Gastroesophageal sphincter (tissue), 4 donors: ENCODE results near the gene GRIN1. TPM values are rescaled to one million over a fixed set of nuclear protein-coding genes. Genes with fewer than 3 reads are reported as not detected.

Experiments
- ATAC-seq: fragments of 150-250 bp; one replicate; pipeline ENCODE4 v1.9.1; 2016; ENCODE audit warnings: mild to moderate bottlenecking, moderate library complexity
- H3K27ac ChIP-seq, 4 donors: fragments of 200-600 bp; sonication (generic) in 3 of 4; 1 replicate in 3 of 4; 2 replicates in 1 of 4; pipeline ENCODE4 v1.5.1; 2016 to 2019
- H3K27me3 ChIP-seq: fragments of 200-600 bp; sonication (generic); one replicate; pipeline ENCODE4 v1.5.1; 2019
- H3K36me3 ChIP-seq, 2 donors: fragments of 200-600 bp; sonication (generic); one replicate each; pipeline ENCODE4 v1.5.1; 2019; ENCODE audit warnings: control low read depth in 1 of 2
- H3K4me1 ChIP-seq, 3 donors: fragments of 200-600 bp; sonication (generic); 1 replicate in 2 of 3; 2 replicates in 1 of 3; pipeline ENCODE4 v1.5.1; 2016 to 2019; ENCODE audit warnings: control low read depth in 2 of 3
- H3K4me3 ChIP-seq, 2 donors: fragments of 200-600 bp; sonication (generic); one replicate each; pipeline ENCODE4 v1.5.1; 2019; ENCODE audit warnings: mild to moderate bottlenecking in 1 of 2, moderate library complexity in 1 of 2
- H3K9me3 ChIP-seq, 3 donors: fragments of 200-600 bp; sonication (generic); one replicate each; pipeline ENCODE4 v1.5.1; 2017 to 2019; ENCODE audit warnings: control low read depth in 2 of 3
- CTCF ChIP-seq, 4 experiments: fragments of 200-600 bp in 2 of 4; fragments of 450-650 bp in 2 of 4; sonication (generic) in 1 of 4; IDR thresholded peaks; one replicate each; pipeline ENCODE4 v1.5.1; 2017 to 2019; ENCODE audit warnings: antibody characterized with exemption in 4 of 4, mild to moderate bottlenecking in 2 of 4, moderate library complexity in 2 of 4
- EP300 ChIP-seq: sonication (generic); formaldehyde crosslinking; IDR thresholded peaks from one replicate; pipeline ENCODE4 v1.6.1; 2017; ENCODE audit warnings: antibody characterized with exemption, mild to moderate bottlenecking
- POLR2A ChIP-seq, 2 donors: fragments of 450-650 bp; IDR thresholded peaks; one replicate each; pipeline ENCODE4 v1.6.1; 2017; ENCODE audit warnings: antibody characterized with exemption in 2 of 2, mild to moderate bottlenecking in 2 of 2, moderate library complexity in 1 of 2
- POLR2AphosphoS5 ChIP-seq: sonication (generic); formaldehyde crosslinking; IDR thresholded peaks from one replicate; pipeline ENCODE4 v1.6.1; 2017; ENCODE audit warnings: antibody characterized with exemption
- WGBS, 2 donors: methylation state at CpG; one replicate each; pipeline ENCODE4 v1.1.5; 2018; ENCODE audit warnings: low coverage in 1 of 2; 5-methylcytosine and 5-hydroxymethylcytosine counted together
- total RNA-seq, 4 donors: library from RNA; depleted of rRNA; stranded (reverse); fragments of >200 nt; gene quantifications; one replicate each; pipeline ENCODE4 v1.1.0, GENCODE V29; 2016

Gene GRIN1
- total RNA-seq, 4 donors from 2014 or later = 0.08 to 0.13 TPM; not detected in 2

- WGBS, 2 donors = 81% methylated on average over 6 of the region's 19 CpGs; no CpG with 5 or more reads in 1 of the 2 donors
- Histone ChIP-seq H3K27me3 (peaks cover 5% of the 10 kb centered on the region), H3K4me3 (no peak overlapping the region), H3K36me3 (peaks cover 0 to 74% of the 10 kb centered on the region in 2 donors), H3K9me3 (no peaks in the 10 kb centered on the region), H3K27ac (no peak overlapping the region), H3K4me1 (peaks cover 0 to 7% (median 0%) of the 10 kb centered on the region in 3 donors)
- no peak for ATAC-seq
- TF ChIP-seq EP300 (no peak), POLR2AphosphoS5 (no peak)
Observed at GRCh38 chr9:137178939-137179630, 40.1 kb downstream of the GRIN1 start.

- no CpG with 5 or more reads among the region's 17 CpGs for WGBS, 2 donors
- Histone ChIP-seq H3K36me3 (peaks cover 0 to 81% of the 10 kb centered on the region in 2 donors), H3K9me3 (no peaks in the 10 kb centered on the region), H3K4me1 (peaks cover 0 to 8% (median 0%) of the 10 kb centered on the region in 3 donors), H3K27ac (no peak overlapping the region), H3K27me3 (no peaks in the 10 kb centered on the region), H3K4me3 (no peak overlapping the region)
- ATAC-seq = no peak
- TF ChIP-seq EP300 = no peak
- no peak for TF ChIP-seq CTCF (IDR thresholded peaks at IDR 0.05)
- no peak for TF ChIP-seq POLR2AphosphoS5
- no peak for TF ChIP-seq POLR2A (IDR thresholded peaks at IDR 0.05)
Observed at GRCh38 chr9:137179761-137180160, 40.8 kb downstream of the GRIN1 start.

GRCh38 chr9:137180491-137180890 lies 41.5 kb downstream of the GRIN1 start:
- no peak for ATAC-seq
- Histone ChIP-seq H3K27me3 (no peaks in the 10 kb centered on the region), H3K9me3 (no peaks in the 10 kb centered on the region), H3K4me3 (no peak overlapping the region), H3K27ac (no peak overlapping the region), H3K36me3 (peaks cover 0 to 88% of the 10 kb centered on the region in 2 donors), H3K4me1 (peaks cover 0 to 9% (median 0%) of the 10 kb centered on the region in 3 donors)
- no CpG with 5 or more reads among the region's 20 CpGs for WGBS, 2 donors
- TF ChIP-seq POLR2A (IDR thresholded peaks at IDR 0.05) = no peak
- no peak for TF ChIP-seq POLR2AphosphoS5
- TF ChIP-seq CTCF (IDR thresholded peaks at IDR 0.05) = no peak
- no peak for TF ChIP-seq EP300

- WGBS, 2 donors = 96% methylated on average over 9 of the region's 22 CpGs; no CpG with 5 or more reads in 1 of the 2 donors
- Histone ChIP-seq H3K4me1 (peaks cover 0 to 21% (median 10%) of the 10 kb centered on the region in 3 donors), H3K27ac (no peak overlapping the region), H3K9me3 (no peaks in the 10 kb centered on the region), H3K4me3 (no peak overlapping the region), H3K27me3 (no peaks in the 10 kb centered on the region), H3K36me3 (peaks cover 0 to 99% of the 10 kb centered on the region in 2 donors)
- TF ChIP-seq EP300 = no peak
- no peak for TF ChIP-seq CTCF (IDR thresholded peaks at IDR 0.05)
- TF ChIP-seq POLR2AphosphoS5 = no peak
- no peak for TF ChIP-seq POLR2A (IDR thresholded peaks at IDR 0.05)
- no peak for ATAC-seq
Observed at GRCh38 chr9:137181680-137182079, 42.7 kb downstream of the GRIN1 start.

- no peaks in the 10 kb centered on the region for H3K9me3 ChIP-seq
- H3K4me3 ChIP-seq = no peak overlapping the region
- no peaks in the 10 kb centered on the region for H3K27me3 ChIP-seq
- no peak for ATAC-seq
- no peak overlapping the region for H3K27ac ChIP-seq
- peaks cover 0 to 33% (median 21%) of the 10 kb centered on the region in 3 donors for H3K4me1 ChIP-seq
- TF ChIP-seq CTCF (IDR thresholded peaks at IDR 0.05) (no peak), POLR2AphosphoS5 (no peak), POLR2A (IDR thresholded peaks at IDR 0.05) (no peak), EP300 (no peak)
- peaks cover 0 to 88% of the 10 kb centered on the region in 2 donors for H3K36me3 ChIP-seq
- 96% methylated on average over 4 of the region's 17 CpGs; no CpG with 5 or more reads in 1 of the 2 donors for WGBS, 2 donors
Observed at GRCh38 chr9:137182836-137183235, 43.9 kb downstream of the GRIN1 start.
